ENCODE measurements around the gene SFXN5.

DNA sequence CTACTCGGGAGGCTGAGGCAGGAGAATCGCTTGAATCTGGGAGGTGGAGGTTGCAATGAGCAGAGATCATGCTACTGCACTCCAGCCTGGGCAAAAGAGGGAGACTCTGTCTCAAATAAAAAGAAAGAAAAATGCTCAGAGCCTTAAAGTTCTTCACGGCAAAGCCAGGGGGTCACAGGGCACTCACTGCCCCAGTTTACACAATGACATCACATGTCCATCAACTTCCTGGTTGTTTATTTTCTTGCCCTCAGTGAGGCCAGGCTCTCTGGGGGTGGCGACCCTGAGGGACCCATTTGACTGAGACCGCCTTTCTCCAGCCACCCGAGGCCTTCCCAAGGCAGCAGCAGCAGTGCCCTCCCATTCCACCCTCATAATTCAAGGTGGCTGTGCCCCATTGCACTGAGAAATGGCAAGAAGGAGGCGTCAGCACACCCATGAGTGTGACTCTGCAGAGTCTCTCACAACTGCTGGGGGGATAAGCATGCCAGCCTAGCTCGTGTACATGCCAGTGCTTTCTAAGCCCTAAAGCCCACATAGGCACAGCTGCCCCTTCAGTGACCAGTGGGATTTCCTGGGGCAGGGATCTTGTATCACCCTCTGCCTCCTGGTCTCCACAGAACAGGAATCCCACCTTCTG lies 50.0 kb downstream of the SFXN5 start:
- TF ChIP-seq, protein P1, sequence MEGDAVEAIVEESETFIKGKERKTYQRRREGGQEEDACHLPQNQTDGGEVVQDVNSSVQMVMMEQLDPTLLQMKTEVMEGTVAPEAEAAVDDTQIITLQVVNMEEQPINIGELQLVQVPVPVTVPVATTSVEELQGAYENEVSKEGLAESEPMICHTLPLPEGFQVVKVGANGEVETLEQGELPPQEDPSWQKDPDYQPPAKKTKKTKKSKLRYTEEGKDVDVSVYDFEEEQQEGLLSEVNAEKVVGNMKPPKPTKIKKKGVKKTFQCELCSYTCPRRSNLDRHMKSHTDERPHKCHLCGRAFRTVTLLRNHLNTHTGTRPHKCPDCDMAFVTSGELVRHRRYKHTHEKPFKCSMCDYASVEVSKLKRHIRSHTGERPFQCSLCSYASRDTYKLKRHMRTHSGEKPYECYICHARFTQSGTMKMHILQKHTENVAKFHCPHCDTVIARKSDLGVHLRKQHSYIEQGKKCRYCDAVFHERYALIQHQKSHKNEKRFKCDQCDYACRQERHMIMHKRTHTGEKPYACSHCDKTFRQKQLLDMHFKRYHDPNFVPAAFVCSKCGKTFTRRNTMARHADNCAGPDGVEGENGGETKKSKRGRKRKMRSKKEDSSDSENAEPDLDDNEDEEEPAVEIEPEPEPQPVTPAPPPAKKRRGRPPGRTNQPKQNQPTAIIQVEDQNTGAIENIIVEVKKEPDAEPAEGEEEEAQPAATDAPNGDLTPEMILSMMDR (IDR thresholded peaks at IDR 0.05) = no peak
- no peak for TF ChIP-seq POLR2A (IDR thresholded peaks at IDR 0.05)

Data from Peyer's patch (tissue), 4 donors.